ENCODE results near the gene ABCC2.

DNA sequence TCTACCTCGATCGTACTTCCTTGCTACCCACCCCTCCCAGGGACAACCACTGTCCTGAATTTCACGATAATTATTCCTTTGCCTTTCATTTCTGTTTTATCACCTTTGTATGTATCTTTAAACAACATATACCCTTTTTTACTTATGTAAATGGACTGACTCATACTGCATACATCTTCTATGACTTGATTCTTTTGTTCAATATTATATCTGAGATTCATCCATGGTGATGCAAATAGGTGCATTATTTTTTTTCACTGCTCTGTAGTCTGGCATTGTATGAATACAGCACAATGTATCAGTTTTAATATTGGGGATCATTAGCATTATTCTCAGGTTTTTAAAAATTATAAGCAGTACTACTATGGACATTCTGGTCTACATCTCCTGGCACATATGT is 69.4 kb downstream of the ABCC2 start:
- TF ChIP-seq POLR2AphosphoS5 (IDR thresholded peaks at IDR 0.05; ENCODE audit: low read depth) (no peak), EZH2phosphoT487 (IDR thresholded peaks at IDR 0.05; ENCODE audit: unreplicated experiment) (no peak), CREB1 (CRISPR knock-in tag; IDR thresholded peaks at IDR 0.05; ENCODE audit: low read depth) (no peak), EZH2 (IDR thresholded peaks at IDR 0.05; ENCODE audit: low read depth, unreplicated experiment) (no peak)
- TF ChIP-seq, protein P1, sequence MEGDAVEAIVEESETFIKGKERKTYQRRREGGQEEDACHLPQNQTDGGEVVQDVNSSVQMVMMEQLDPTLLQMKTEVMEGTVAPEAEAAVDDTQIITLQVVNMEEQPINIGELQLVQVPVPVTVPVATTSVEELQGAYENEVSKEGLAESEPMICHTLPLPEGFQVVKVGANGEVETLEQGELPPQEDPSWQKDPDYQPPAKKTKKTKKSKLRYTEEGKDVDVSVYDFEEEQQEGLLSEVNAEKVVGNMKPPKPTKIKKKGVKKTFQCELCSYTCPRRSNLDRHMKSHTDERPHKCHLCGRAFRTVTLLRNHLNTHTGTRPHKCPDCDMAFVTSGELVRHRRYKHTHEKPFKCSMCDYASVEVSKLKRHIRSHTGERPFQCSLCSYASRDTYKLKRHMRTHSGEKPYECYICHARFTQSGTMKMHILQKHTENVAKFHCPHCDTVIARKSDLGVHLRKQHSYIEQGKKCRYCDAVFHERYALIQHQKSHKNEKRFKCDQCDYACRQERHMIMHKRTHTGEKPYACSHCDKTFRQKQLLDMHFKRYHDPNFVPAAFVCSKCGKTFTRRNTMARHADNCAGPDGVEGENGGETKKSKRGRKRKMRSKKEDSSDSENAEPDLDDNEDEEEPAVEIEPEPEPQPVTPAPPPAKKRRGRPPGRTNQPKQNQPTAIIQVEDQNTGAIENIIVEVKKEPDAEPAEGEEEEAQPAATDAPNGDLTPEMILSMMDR (conservative IDR thresholded peaks at IDR 0.05; ENCODE audit: low read depth in 2 of 2), result no peak
- TF ChIP-seq, protein P2, sequence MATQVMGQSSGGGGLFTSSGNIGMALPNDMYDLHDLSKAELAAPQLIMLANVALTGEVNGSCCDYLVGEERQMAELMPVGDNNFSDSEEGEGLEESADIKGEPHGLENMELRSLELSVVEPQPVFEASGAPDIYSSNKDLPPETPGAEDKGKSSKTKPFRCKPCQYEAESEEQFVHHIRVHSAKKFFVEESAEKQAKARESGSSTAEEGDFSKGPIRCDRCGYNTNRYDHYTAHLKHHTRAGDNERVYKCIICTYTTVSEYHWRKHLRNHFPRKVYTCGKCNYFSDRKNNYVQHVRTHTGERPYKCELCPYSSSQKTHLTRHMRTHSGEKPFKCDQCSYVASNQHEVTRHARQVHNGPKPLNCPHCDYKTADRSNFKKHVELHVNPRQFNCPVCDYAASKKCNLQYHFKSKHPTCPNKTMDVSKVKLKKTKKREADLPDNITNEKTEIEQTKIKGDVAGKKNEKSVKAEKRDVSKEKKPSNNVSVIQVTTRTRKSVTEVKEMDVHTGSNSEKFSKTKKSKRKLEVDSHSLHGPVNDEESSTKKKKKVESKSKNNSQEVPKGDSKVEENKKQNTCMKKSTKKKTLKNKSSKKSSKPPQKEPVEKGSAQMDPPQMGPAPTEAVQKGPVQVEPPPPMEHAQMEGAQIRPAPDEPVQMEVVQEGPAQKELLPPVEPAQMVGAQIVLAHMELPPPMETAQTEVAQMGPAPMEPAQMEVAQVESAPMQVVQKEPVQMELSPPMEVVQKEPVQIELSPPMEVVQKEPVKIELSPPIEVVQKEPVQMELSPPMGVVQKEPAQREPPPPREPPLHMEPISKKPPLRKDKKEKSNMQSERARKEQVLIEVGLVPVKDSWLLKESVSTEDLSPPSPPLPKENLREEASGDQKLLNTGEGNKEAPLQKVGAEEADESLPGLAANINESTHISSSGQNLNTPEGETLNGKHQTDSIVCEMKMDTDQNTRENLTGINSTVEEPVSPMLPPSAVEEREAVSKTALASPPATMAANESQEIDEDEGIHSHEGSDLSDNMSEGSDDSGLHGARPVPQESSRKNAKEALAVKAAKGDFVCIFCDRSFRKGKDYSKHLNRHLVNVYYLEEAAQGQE (IDR thresholded peaks at IDR 0.05; ENCODE audit: unreplicated experiment), result no peak

Data from GM23338 (cell line).